GM18909 (cell line): Measurements from ENCODE around the gene SPATA13.

Source experiments
- ATAC-seq: cut with Tn5 transposase; IDR thresholded peaks from one replicate; pipeline ENCODE4 v1.9.1; 2021; ENCODE audit warnings: mild to moderate bottlenecking; ENCODE audit not compliant: unreplicated experiment, poor library complexity

Gene SPATA13

DNA sequence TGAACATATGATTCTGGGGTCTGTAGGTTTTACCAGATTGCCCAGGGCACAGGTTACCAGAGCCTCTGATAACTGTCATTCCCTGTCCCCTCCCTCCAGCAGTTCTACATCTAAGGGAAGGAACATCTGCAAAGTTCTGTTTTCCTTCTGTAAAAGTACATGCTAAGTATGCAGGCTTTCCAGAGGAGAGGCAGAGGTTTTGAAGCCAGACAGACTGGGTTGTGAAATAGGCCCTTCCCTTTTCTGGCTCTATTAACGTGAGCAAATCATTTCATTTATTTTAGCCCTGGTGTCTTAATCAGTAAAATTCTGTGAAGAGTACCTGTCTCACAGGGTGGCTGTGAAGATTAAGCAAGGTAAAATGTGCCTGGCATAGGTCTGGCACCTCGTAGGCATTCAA is 82.8 kb downstream of the SPATA13 start:
- no peak for ATAC-seq

DNA sequence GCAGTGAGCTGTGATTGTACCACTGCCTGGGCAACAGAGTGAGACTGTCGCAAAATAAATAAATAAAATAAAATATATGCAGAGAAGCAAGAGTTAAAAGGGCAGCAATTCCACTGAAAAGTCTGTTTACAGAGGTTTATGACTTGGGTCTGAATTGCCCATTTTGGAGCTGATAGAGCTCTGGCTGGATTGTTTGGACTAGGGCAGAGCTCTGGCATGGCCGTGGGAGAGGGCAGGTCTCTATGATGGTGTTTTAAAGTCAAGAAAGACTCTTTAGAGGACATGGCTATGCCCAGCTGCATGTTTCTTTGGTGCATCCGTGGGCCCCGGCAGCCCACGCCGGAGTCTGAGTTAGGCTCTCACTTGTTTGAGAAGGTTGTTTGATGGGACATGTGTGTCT is 84.3 kb downstream of the SPATA13 start:
- ATAC-seq: no peak

DNA sequence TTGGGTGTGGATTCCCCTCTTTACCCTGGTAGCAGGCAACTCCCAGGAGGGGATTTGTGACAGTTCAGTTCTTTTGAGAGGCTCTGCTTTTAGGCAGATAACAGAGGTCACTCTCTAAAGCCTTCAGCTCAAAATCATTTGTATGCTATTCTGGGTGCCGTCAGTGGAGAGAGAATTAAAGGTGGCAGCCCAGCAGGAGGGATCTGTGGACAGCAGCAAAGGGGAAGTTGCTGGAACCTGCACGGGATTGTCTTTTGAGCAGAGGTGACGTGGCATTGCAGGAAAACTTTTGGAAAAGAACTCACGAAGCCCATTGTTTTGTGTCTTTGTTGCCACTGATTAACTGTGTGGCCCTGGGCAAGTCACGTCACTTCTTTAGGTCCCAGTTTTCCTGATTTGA is 86.5 kb downstream of the SPATA13 start:
- no peak for ATAC-seq

DNA sequence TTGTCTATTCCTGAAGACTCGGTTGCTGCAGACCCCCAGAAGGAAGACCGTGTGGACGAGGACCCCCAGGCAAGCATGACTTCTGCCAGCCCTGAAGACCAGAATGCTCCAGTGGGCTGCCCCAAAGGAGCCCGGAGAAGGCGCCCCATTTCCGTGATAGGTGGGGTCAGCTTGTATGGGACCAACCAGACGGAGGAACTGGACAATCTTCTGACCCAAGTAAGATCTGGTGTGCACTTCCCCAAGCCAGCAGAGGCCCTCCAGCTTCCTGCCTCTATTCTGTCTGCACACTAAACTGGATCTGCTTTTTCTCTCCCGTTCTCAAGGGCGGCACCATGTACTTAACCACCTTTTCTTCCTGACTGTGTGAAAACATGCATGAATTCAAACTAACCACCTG is 89.1 kb downstream of the SPATA13 start:
- ATAC-seq: no peak

DNA sequence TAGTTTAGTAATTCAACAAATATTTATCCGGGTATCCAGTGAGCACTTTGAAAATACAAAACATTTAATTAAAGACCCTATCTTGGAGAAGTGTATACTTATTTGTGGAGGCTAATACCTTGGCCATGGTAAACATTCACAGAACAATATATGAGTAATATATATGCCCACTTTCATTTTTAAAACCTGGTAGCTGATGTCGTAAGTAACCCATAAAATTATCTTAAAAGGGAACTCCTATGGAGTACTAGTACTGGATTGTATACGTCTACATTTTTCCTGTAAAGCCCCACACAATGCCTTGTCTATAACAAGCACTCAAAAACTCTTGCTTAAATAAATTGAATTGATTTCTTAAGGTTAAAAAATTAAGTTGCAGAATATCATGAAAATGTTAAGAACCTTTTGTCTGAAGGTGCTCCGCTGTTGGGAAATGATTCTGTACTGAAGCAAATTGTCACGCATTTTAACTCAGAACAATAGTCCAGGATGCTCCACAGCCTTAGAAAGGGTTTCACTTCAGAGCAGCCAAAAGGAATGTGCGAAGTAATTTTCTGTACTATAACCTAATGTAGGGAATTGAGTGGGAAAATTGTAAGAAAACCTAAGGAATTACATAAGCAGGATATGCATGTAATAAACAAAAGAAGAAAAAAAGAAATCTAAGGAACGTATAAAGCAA is 90.0 kb downstream of the SPATA13 start:
- no peak for ATAC-seq

DNA sequence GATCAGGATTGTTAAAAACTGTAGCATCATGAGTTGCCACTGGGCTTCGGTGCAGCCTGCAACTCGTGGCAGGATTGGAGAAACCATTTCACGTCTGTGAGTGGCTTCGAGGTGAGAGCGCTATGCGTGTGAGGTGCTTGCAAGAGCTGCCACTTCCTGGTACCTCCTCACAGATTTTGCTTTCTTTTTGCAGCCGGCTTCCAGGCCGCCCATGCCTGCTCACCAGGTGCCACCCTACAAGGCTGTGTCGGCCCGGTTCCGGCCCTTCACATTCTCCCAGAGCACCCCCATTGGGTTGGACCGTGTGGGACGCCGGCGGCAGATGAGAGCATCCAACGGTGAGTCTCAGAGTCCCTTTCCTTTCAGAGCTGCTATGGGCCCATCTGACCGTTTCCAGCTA is 91.0 kb downstream of the SPATA13 start:
- no peak for ATAC-seq

DNA sequence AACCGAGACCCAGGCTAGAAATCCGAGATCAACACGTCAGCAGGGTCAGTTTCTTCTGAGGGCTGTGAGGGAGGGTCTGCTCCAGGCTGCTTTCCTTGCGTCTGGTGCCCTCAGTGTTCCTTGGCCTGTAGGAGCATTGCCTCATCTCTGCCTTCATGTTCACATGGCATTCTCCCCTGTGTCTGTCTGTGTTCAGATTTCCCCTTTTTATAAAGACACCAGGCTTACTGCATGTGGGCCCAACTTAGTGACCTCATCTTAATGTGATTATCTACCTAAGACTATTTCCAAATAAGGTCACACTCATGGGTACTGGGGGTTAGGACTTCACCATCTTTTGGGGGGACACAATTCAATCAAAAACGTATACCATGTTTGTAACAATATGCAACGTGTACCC is 91.6 kb downstream of the SPATA13 start:
- ATAC-seq: no peak

DNA sequence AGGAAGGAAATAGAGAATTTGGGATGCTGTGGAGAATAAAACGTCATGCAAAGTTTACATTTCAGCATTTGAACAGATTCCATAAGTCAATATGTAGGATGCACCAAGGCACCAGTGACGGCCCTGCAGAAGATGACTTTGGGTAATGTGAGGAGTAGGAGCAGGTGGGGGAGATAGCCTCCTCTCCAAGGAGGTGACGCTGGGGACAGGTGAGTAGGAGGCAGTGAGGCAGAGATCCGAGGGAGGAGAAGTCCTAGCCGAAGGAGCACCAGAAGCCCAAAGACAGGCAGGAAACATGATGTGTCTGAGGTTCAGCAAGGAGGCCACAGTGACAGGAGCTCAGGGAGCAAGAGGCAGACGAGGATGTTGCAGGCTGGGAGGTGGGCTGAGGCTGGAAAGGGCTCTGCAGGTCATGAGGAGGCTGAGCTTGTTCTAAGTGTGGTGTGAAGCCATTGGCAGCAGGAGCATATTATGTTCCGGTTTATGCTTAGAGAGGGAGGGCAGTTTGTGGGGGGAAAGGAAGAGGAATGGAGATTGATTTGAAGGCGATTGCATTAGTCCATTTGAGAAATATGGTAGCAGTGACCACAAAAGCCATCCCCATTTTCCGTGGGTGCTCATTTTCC is 93.1 kb downstream of the SPATA13 start:
- ATAC-seq: no peak

DNA sequence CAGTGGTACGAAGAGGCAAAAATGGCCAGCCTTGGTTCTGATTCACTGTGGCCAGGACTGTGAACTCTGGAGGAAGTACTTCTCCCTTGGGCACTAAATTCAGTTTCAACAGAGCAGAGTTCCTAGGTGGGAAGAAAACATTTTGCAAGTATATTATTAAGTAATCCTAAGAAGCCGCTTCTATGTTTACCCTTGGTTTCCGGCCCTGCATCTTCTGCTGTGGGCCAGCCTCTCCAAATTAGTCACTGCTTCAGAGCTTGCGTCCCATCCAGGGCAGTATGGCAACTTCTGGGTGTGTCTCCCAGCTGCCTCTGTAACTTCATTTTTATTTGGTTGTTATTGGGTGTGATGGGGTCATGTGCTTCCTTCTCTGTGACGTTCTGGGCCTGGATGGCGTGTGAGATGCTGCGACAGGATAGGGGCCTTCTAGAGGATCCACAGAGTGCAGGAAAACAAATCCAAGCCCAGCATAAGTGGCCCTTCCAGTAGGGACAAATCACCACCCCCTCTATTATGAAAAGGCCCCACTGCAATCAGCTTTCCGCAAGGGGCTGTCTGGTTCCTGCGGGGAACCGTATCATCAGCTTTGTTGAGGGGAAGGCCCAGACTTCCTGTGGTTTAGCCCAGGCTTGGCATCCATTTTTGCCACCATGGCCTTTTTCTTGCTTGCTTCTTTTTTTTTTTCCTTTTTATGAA is 93.8 kb downstream of the SPATA13 start:
- ATAC-seq: no peak

DNA sequence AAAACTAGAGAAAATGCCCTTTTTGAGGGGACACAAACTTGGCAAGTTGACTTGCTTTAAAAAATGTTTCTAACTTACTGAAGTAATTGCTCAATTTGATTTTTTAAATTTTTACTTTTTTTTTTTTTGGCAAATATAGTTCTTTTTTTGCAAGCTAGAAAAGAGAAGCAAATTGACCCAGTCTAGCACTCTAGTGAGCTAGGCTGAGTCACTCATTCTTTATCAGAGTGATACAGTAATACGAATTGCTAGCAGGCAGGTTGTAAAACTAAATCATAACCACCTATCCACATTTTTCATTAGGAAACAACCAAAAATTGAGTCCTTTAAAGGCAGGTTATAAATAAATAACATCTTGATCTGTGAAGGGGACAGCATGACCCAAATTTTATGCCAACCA is 97.0 kb downstream of the SPATA13 start:
- no peak for ATAC-seq

DNA sequence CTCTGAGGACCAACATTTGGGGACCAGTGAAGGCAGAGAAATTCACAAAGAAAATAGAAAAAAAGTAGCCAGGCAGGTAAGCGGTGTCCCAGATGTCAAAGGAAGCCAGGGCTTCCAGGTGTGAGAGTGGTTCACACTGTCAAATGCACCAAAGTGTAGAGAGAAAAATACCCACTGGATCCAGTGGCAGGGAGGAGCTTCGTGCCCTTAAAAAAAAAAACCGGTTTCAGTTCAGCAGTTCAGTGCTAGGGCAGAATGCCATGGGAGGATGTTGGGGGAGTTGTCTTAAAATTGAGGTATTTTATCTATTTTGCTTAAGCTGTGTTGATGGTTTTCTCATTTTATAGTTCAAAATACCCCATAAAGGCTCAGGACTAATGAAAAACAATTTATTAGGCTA is 101.0 kb downstream of the SPATA13 start:
- no peak for ATAC-seq

DNA sequence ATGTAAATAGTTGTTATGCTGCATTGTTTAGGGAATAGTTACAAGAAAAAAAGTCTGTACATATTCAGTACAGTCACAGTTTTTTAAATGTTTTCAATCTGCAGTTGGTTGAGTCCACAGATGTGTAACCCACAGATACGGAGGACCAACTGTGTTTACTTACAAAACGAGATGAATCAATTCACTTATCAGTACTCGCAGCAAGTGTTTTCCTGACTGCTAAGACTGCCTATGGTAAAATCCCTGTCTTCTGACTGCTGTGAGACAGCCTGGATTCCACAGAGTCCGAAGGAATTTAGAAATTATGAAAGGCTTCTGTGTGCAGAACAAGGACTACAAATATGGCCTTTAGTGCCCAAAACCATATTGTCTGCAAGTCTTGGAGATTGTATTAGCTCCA is 103.1 kb downstream of the SPATA13 start:
- ATAC-seq: no peak

DNA sequence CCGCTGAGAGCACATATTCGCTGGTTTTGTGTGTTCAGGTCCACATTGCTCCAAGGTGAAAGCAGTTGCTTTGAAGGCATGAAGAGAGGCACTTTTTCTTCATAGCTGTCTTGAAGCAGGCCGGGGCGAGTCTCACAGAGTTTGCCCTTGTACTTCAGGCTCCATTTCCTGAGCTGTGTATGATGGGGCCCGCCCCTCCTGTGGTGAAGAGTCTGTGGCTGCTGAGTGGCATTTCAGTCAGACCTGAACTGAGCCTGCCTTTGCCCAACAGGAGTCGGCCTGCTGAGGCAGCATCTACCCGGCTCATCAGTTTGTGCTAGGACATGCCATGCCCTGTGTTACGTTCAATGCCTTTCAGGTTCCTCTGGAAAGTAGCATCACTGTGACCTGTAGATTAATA is 104.5 kb downstream of the SPATA13 start:
- peak; percentile 70 for ATAC-seq

DNA sequence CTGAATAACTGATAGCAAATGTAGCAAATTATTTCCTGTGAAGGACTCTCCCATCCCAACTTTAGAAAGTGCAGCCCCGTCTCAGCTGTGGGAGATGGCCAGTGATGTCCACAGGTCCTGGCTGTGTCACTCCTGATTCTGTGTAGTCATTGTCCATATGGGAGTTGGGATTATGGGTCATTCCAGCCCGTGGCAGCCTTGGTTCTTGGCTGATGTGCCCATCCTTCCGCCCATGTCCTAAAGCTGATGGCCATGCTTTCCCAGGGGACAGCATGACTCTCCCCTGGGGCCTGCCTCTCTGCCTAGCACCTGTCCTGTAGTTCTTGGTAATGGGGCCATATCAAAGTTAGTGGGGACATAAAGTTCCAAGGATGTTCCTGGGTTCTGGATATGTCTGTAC is 104.9 kb downstream of the SPATA13 start:
- no peak for ATAC-seq

DNA sequence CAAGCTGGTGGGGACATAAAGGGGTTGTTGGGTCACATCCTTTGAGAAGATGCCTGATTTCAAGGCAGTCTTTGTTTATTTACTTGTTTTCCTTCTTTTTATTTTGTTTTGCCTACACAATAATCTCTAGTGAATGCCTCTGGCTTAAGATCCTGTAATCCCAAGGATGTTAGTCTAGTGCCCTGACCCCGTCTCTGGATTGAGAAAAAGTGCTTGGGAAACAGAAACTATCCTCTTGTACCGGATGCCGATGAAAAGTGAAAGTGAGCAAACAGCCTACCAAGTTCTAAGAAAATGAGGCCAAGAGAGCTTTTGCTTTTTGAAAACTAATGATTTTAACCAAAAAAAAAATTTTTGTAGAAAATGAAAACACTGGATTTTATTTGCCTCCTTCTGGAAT is 106.8 kb downstream of the SPATA13 start:
- ATAC-seq: no peak

DNA sequence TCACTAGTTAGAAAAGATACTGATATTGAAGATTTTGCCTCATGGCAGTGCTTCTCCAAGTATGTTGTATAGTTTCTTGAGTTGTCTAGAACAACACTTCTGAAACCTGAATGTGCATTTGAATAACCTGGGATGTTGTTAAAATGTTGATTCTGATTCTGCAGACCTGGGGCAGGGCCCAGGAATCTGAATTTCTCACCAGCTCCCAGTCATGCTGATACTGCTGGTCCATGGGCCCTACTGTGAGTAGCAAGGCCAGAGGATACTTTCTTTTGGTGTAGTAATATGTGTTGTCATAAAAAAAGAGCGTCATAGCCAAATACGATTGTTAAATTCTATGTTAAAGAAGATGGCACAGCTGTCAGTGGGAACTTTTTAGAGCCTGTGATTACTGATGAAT is 107.3 kb downstream of the SPATA13 start:
- ATAC-seq: no peak

DNA sequence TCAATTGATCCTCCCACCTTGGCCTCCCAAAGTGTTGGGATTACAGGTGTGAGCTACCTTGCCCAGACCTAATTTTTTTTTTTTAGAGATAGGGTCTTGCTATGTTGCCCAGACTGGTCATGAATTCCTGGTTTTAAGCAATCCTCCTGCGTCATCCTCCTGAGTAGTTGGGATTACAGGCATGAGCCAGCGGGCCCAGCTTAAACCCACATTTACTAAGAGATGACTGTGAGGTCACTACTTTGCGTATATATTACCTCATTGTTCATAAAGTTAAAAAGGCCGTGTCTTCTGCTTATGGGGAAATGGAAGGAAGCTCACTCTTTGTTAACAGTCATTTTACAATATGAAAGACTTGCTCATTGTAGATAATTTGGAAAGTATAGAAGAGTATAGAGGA is 109.3 kb downstream of the SPATA13 start:
- no peak for ATAC-seq

DNA sequence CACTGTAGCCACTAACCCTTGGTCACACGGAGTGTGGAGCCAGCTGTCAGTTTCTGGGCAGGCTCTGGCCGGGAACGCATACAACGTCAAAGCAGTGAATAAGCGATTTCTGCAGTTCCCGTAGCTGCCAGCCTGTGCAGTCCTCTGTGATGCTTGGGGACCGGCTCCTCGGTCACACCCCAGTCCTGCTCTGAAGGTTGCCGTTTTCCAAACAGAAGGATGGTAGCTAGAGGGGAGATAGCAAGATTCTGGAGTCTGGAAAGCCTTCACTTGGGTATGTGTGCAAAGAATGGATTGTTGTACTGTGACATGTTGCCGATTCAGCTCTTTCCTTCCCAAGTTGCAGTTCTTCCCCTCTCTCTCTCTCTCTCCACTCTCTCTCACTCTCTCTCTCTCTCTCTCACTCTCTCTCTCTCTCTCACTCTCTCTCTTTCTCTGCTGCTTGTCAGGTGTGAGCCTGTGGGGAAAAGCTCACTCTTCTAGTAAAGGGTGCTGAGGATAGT is 110.2 kb downstream of the SPATA13 start:
- ATAC-seq: peak; percentile 56

DNA sequence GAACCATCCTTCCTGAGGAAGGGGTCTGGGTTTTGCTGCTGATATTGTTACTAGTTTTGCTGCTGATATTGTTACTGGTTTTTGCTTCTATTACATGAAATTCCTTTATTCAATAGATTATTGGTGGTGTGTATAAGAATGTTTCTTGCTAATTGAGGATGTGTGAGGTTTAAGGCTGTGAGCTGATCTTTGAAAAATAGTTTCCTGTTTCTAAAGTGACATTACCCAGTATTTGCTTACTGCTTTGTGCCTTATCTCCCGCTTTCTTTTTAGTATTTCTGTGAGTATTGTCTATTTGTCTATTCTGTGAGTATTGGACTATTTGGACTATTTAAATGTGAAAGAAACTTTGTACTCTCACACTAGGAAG is 110.7 kb downstream of the SPATA13 start:
- no peak for ATAC-seq

DNA sequence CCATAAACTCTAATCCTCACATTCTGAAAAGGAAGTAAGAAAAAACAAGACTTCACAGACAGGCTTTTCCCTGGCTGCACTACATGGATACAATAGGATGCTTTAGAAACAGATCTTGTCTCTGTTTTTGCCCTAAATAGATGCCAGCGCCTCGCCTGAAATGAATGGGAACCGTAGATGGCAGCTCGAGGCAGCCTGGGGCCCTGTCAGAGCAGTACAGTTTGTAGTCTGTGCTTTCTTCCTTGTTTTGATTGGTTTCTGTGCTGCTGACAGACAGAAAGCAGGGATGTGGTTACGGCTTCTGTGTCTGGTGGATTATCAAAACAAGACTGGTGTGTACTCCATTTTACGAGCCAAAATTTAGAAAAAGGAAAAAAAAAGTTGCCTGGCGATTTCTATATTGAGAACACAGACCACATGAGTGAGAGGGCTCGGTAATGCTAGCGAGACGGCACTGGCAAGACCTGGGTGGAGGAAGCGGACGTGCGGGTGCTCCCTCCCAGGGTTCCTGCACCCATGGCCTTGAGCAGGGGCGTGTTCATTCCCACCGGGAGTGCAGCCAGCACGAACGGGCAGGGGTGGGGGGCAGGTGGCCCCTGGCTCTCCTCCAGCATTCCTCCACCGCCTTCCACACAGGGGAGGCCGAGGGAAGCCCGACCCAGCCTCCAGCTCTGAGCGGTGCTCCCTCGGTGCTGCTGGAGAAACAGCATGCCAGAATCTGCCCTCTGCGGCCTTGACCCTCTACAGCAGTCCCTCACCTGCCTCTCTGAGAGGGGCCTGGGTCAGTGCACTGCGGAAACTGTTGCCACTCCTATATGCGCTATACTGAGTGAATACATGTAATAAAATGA is 111.3 kb downstream of the SPATA13 start:
- ATAC-seq: peak; percentile 53
